ENCODE data around the gene TBL2.

GRCh38 chr7:73597978-73598782 lies 19.8 kb upstream of the TBL2 start:
- no peak for TF ChIP-seq IRF3 (IDR thresholded peaks at IDR 0.05)
- TF ChIP-seq POLR2A (IDR thresholded peaks at IDR 0.05; ENCODE audit: low read depth, low read length) = no peak
- TF ChIP-seq TARDBP (IDR thresholded peaks at IDR 0.05; ENCODE audit: borderline replicate concordance) = no peak
- TF ChIP-seq CTCF (IDR thresholded peaks at IDR 0.05 in 2 of 3, conservative IDR thresholded peaks at IDR 0.05 in 1 of 3; ENCODE audit: control insufficient read depth in 2 of 3, extremely low read depth in 1 of 3, insufficient read depth in 1 of 3, low read depth in 3 of 3, low read length in 3 of 3) = no peak
- no peak for TF ChIP-seq REST (IDR thresholded peaks at IDR 0.05; ENCODE audit: low read depth, low read length)
- TF ChIP-seq PRDM15 (CRISPR knock-in tag; IDR thresholded peaks at IDR 0.05) = no peak
- no peak for TF ChIP-seq POLR2AphosphoS5 (IDR thresholded peaks at IDR 0.05; ENCODE audit: low read length)
- no peak for TF ChIP-seq RCOR1 (conservative IDR thresholded peaks at IDR 0.05; ENCODE audit: low read depth, low read length)
- no peak for TF ChIP-seq ZSCAN29 (IDR thresholded peaks at IDR 0.05)
- TF ChIP-seq MTA3 (IDR thresholded peaks at IDR 0.05; ENCODE audit: borderline replicate concordance, low read length) = no peak
- no peak for TF ChIP-seq NKRF (conservative IDR thresholded peaks at IDR 0.05)
- TF ChIP-seq USF1 (IDR thresholded peaks at IDR 0.05; ENCODE audit: borderline replicate concordance, extremely low read length, insufficient read depth, low read depth, low read length) = no peak

Measured in GM12878 (cell line).